HepG2 (cell line): ENCODE measurements around the gene ADGRG6. TPM values are rescaled to one million over a fixed set of nuclear protein-coding genes. Genes with fewer than 3 reads are reported as not detected.
A peak's percentile ranks its signal among the peaks of the same experiment; 100 is the strongest.

Source experiments
- ATAC-seq: fragments of 200-7000 bp; cut with Tn5 transposase; 3 replicates; pipeline ENCODE4 v1.9.1; 2020; ENCODE audit warnings: mild to moderate bottlenecking, moderate library complexity
- BruUV-seq: library from RNA; stranded (reverse); fragments of 400-500 nt; replicated peaks from 2 replicates; lab custom pipeline; 2021; lab: Mats Ljungman, UMichigan
- CTCF ChIA-PET: fragments of 300-600 bp; formaldehyde crosslinking; extraction: SDS; loops from one replicate; lab custom pipeline; 2021; ENCODE audit warnings: low total read pairs, inconsistent platforms, low intra/inter-chr PET ratio; lab: Yijun Ruan, JAX
- POLR2A ChIA-PET: fragments of 350-600 bp; sonication (Branson Sonifier 250); formaldehyde crosslinking; loops from one replicate; lab custom pipeline; 2020; ENCODE audit warnings: antibody characterized with exemption, inconsistent platforms; lab: Yijun Ruan, JAX
- DNase-seq: peaks from one replicate; pipeline ENCODE4 v3.0.0-alpha.2; 2015; ENCODE audit warnings: low spot score
- FAIRE-seq: peaks from 3 replicates; lab custom pipeline; 2011; peaks lifted over from hg19 to GRCh38; lab: Jason Lieb, UNC
- H2AFZ ChIP-seq: one replicate; pipeline ENCODE4 v1.6.1; 2011; ENCODE audit warnings: low read length, inconsistent platforms
- H3K27ac ChIP-seq: fragments of 300-600 bp; 3 replicates; pipeline ENCODE4 v1.8.0; 2011; ENCODE audit warnings: mixed run types, mild to moderate bottlenecking, mixed read lengths, low read length, inconsistent platforms; ENCODE audit not compliant: insufficient read depth; ENCODE audit errors: extremely low read length
- H3K27me3 ChIP-seq, 2 experiments: fragments of 200-600 bp in 1 of 2; 2 replicates in 1 of 2; 3 replicates in 1 of 2; pipeline versions ENCODE4 v1.6.0 to v1.8.0; 2011; ENCODE audit warnings: low read length in 2 of 2, mild to moderate bottlenecking in 2 of 2, moderate library complexity in 2 of 2, inconsistent platforms in 1 of 2; ENCODE audit not compliant: insufficient read depth in 2 of 2, control insufficient read depth in 1 of 2
- H3K36me3 ChIP-seq, 2 experiments: fragments of 200-600 bp in 1 of 2; replicated peaks in 1 of 2; 2 replicates in 1 of 2; 3 replicates in 1 of 2; pipeline versions ENCODE4 v1.5.1 to v1.8.0; 2011; ENCODE audit warnings: low read length in 2 of 2, inconsistent platforms in 1 of 2; ENCODE audit not compliant: insufficient read depth in 2 of 2, control insufficient read depth in 1 of 2
- H3K4me1 ChIP-seq: 2 replicates; pipeline ENCODE4 v1.5.1; 2012; ENCODE audit warnings: low read length, inconsistent platforms; ENCODE audit not compliant: insufficient read depth
- H3K4me2 ChIP-seq: 2 replicates; pipeline ENCODE4 v1.6.0; 2011; ENCODE audit warnings: low read depth, low read length, inconsistent platforms
- H3K4me3 ChIP-seq, 3 experiments: fragments of 200-600 bp in 1 of 3; sonication (generic), shearing (Covaris generic) in 1 of 3; replicated peaks in 1 of 3; 2 replicates each; pipeline ENCODE4 v1.5.1; 2011 to 2016; ENCODE audit warnings: low read length in 3 of 3, inconsistent platforms in 2 of 3, low read depth in 2 of 3, mild to moderate bottlenecking in 2 of 3, control low read depth in 1 of 3, mixed read lengths in 1 of 3; ENCODE audit not compliant: insufficient read depth in 1 of 3
- H3K79me2 ChIP-seq: one replicate; pipeline ENCODE4 v1.6.1; 2011; ENCODE audit warnings: low read length, inconsistent platforms; ENCODE audit not compliant: insufficient read depth
- H3K9ac ChIP-seq: 2 replicates; pipeline ENCODE4 v1.6.0; 2011; ENCODE audit warnings: mild to moderate bottlenecking, low read depth, low read length, inconsistent platforms; ENCODE audit not compliant: insufficient read depth
- H3K9me3 ChIP-seq: 2 replicates; pipeline ENCODE4 v1.5.1; 2012; ENCODE audit warnings: mild to moderate bottlenecking, low read length
- H4K20me1 ChIP-seq: 2 replicates; pipeline ENCODE4 v1.6.0; 2011; ENCODE audit warnings: inconsistent platforms, mild to moderate bottlenecking, low read length, moderate library complexity; ENCODE audit not compliant: insufficient read depth
- CENPT ChIP-seq: sonication (generic); formaldehyde crosslinking; IDR thresholded peaks from 2 replicates; pipeline ENCODE4 v1.8.0; 2022; ENCODE audit warnings: low read depth, mild to moderate bottlenecking, moderate library complexity, missing genetic modification reagents
- CHCHD3 ChIP-seq: sonication (generic); formaldehyde crosslinking; IDR thresholded peaks from 2 replicates; pipeline ENCODE4 v1.8.0; 2022; ENCODE audit warnings: mild to moderate bottlenecking, missing genetic modification reagents, moderate library complexity
- HMGXB4 ChIP-seq, 2 experiments: sonication (generic) in 1 of 2; formaldehyde crosslinking in 1 of 2; IDR thresholded peaks; 2 replicates each; pipeline versions ENCODE4 v1.4.0 to v1.6.1; 2018 to 2020; ENCODE audit warnings: missing genetic modification reagents in 2 of 2, borderline replicate concordance in 1 of 2, low read depth in 1 of 2, mild to moderate bottlenecking in 1 of 2, missing biosample characterization in 1 of 2
- KDM4B ChIP-seq: sonication (generic); formaldehyde crosslinking; IDR thresholded peaks from 2 replicates; pipeline ENCODE4 v1.4.0; 2020; ENCODE audit warnings: missing genetic modification reagents
- MIXL1 ChIP-seq: IDR thresholded peaks from 2 replicates; pipeline ENCODE4 v1.6.1; 2016
- PHF21A ChIP-seq: sonication (generic); formaldehyde crosslinking; IDR thresholded peaks from 2 replicates; pipeline ENCODE4 v1.5.0; 2020; ENCODE audit warnings: mild to moderate bottlenecking, missing genetic modification reagents
- SMAD9 ChIP-seq: sonication (generic); formaldehyde crosslinking; IDR thresholded peaks from 2 replicates; pipeline ENCODE4 v1.5.1; 2020; ENCODE audit warnings: mild to moderate bottlenecking, missing genetic modification reagents
- TFAP4 ChIP-seq: sonication (generic); IDR thresholded peaks from 2 replicates; pipeline ENCODE4 v1.6.1; 2016; ENCODE audit warnings: low read depth, borderline replicate concordance
- TFDP2 ChIP-seq: sonication (generic); formaldehyde crosslinking; IDR thresholded peaks from 2 replicates; pipeline ENCODE4 v1.4.0; 2020; ENCODE audit warnings: missing genetic modification reagents
- ZBTB10 ChIP-seq: sonication (generic); formaldehyde crosslinking; IDR thresholded peaks from 2 replicates; pipeline ENCODE4 v1.4.0; 2020; ENCODE audit warnings: missing genetic modification reagents, borderline replicate concordance
- ZC3H4 ChIP-seq: sonication (generic); formaldehyde crosslinking; IDR thresholded peaks from 2 replicates; pipeline ENCODE4 v1.4.0; 2020; ENCODE audit warnings: missing genetic modification reagents, borderline replicate concordance
- ZNF124 ChIP-seq: sonication (generic); formaldehyde crosslinking; IDR thresholded peaks from 2 replicates; pipeline ENCODE4 v1.4.0; 2020; ENCODE audit warnings: missing genetic modification reagents
- ZNF230 ChIP-seq: sonication (generic); formaldehyde crosslinking; IDR thresholded peaks from 2 replicates; pipeline ENCODE4 v1.4.0; 2020; ENCODE audit warnings: mild to moderate bottlenecking, missing genetic modification reagents
- ZNF549 ChIP-seq: sonication (generic); formaldehyde crosslinking; IDR thresholded peaks from 2 replicates; pipeline ENCODE4 v1.5.0; 2020; ENCODE audit warnings: missing genetic modification reagents
- ZNF75D ChIP-seq: sonication (generic); formaldehyde crosslinking; IDR thresholded peaks from 2 replicates; pipeline ENCODE4 v1.8.1; 2023; ENCODE audit warnings: missing genetic modification reagents, mild to moderate bottlenecking, borderline replicate concordance
- ZNF773 ChIP-seq: sonication (generic); formaldehyde crosslinking; IDR thresholded peaks from 2 replicates; pipeline ENCODE4 v1.4.0; 2020; ENCODE audit warnings: missing genetic modification reagents, borderline replicate concordance
- ZSCAN12 ChIP-seq: sonication (generic); formaldehyde crosslinking; IDR thresholded peaks from 2 replicates; pipeline ENCODE4 v1.9.0; 2021; ENCODE audit warnings: mild to moderate bottlenecking, missing genetic modification reagents
- WGBS: methylation state at CpG from one replicate; pipeline ENCODE4 v1.1.6; 2017; ENCODE audit warnings: low lambda C conversion rate; 5-methylcytosine and 5-hydroxymethylcytosine counted together
- in situ Hi-C: cut with HindIII; loops from 2 replicates; pipeline ENCODE4 v1.10.0; 2017; ENCODE audit warnings: low pct_unique_long_range_greater_than_20kb; ENCODE audit not compliant: extremely low pct_ligation_motif_present
- intact Hi-C: fragments of 100-400 bp; cut with micrococcal nuclease; formaldehyde crosslinking; loops from one replicate; pipeline ENCODE4 v1.10.0; 2022; ENCODE audit not compliant: unreplicated experiment
- polyA plus RNA-seq, 8 experiments: library from polyadenylated mRNA; depleted of rRNA in 3 of 8; stranded (reverse) in 7 of 8; unstranded in 1 of 8; fragments of >200 nt; fragmentation: Illumina TruSeq in 4 of 8; extraction: Trizol in 4 of 8; gene quantifications; 2 replicates each; pipeline versions ENCODE4 v1.2.1 to v1.2.3, GENCODE V29; 2011 to 2016; ENCODE audit warnings: low read depth in 4 of 8, missing spikeins in 1 of 8, mixed read lengths in 1 of 8; ENCODE audit not compliant: insufficient read depth in 1 of 8
- total RNA-seq, 5 experiments: library from RNA; depleted of rRNA; stranded (reverse); fragments of >200 nt; fragmentation: Illumina TruSeq; extraction: Trizol; gene quantifications; 2 replicates each; pipeline ENCODE4 v1.2.3, GENCODE V29; 2016; ENCODE audit warnings: low read depth in 1 of 5

ADGRG6 gene
- total and polyA plus RNA-seq, 2 of the 13 experiments (the other 11 are each of a cell fraction or from before 2014, with no cell fraction given) = 129 to 249 TPM

- Histone ChIP-seq H4K20me1 (no peaks in the 10 kb centered on the region), H3K4me3 (peak overlapping the region; percentile 7 to 47 (median 29); a peak in 3 of 6 replicates), H3K9me3 (no peaks in the 10 kb centered on the region), H3K4me1 (peaks cover 68% of the 10 kb centered on the region), H3K79me2 (peaks cover 36% of the 10 kb centered on the region), H3K27ac (peak overlapping the region; percentile 83), H3K36me3 (no peaks in the 10 kb centered on the region; a peak in 1 of 5 replicates), H2AFZ (peak overlapping the region; percentile 3), H3K4me2 (peak overlapping the region; percentile 84), H3K27me3 (no peaks in the 10 kb centered on the region; a peak in 1 of 5 replicates), H3K9ac (peak overlapping the region; percentile 71)
- WGBS = 8% methylated on average over 3 of the region's 3 CpGs
- POLR2A ChIA-PET = interaction anchor here (0.8 to 4.3 kb wide), 6 partner anchors 12 to 79 kb away, joined by 3 to 58 read pairs (median 4); no protein-coding TSS in a partner anchor
- BruUV-seq = TSS peak; percentile 41
- CTCF ChIA-PET = no interaction called here
- in situ Hi-C loops (no loop called here), intact Hi-C loops (loop anchor here (1.0 to 2.0 kb wide), 4 partner anchors 13 to 90 kb away; no protein-coding TSS in a partner anchor)
- FAIRE-seq (peak; percentile 82), DNase-seq (peak; percentile 97), ATAC-seq (peak; percentile 24)
- TF ChIP-seq ZNF124 (CRISPR knock-in tag) (peak; percentile 73; the same call in 1 of the 2 replicates), TFAP4 (peak; percentile 76; the same call in 1 of the 2 replicates), HMGXB4 (CRISPR knock-in tag; IDR thresholded peaks at IDR 0.05; ENCODE audit: borderline replicate concordance in 1 of 2, low read depth in 1 of 2) (peak in 1 of 2 experiments; percentile 30; a peak in 1 of 4 replicates), MIXL1 (CRISPR knock-in tag) (peak; percentile 83; the same call in 1 of the 2 replicates), ZNF773 (CRISPR knock-in tag) (no peak), ZNF549 (no peak), SMAD9 (CRISPR knock-in tag) (0 out of 2 replicates have a peak, but pooled peaks have one; percentile 48), KDM4B (0 out of 2 replicates have a peak, but pooled peaks have one; percentile 31), PHF21A (CRISPR knock-in tag) (no peak; the same call in 1 of the 2 replicates), ZNF230 (CRISPR knock-in tag) (no peak), TFDP2 (CRISPR knock-in tag) (no peak), ZBTB10 (CRISPR knock-in tag) (no peak), ZC3H4 (CRISPR knock-in tag) (0 out of 2 replicates have a peak, but pooled peaks have one; percentile 61), CHCHD3 (CRISPR knock-in tag) (no peak), CENPT (no peak), ZSCAN12 (CRISPR knock-in tag) (no peak), ZNF75D (no peak)
These were observed 3.6 kb upstream of the ADGRG6 start for GRCh38 chr6:142297996-142298753.
